ENCODE data around the gene SEPTIN3.

DNA sequence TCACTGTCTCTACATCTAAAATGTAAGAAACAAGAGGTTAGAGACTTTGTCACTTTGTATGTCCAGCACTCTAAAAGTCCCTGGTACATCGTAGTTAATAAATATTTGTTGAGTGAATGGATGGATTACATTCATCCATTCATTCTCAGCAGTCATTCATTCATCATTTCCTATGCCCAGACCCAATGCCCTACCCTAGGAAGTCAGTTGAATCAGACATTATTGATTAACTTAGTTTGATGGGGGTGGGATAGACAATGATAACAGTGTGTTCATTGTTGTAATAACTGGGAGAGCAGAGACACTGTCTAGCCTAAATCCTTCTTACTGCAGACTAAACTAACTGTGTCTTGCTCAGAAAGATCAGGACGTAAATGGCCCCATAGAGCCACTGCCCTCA, 21.1 kb upstream of the SEPTIN3 start:
- no peak for TF ChIP-seq POLR2A (IDR thresholded peaks at IDR 0.05)
- TF ChIP-seq, protein P1, sequence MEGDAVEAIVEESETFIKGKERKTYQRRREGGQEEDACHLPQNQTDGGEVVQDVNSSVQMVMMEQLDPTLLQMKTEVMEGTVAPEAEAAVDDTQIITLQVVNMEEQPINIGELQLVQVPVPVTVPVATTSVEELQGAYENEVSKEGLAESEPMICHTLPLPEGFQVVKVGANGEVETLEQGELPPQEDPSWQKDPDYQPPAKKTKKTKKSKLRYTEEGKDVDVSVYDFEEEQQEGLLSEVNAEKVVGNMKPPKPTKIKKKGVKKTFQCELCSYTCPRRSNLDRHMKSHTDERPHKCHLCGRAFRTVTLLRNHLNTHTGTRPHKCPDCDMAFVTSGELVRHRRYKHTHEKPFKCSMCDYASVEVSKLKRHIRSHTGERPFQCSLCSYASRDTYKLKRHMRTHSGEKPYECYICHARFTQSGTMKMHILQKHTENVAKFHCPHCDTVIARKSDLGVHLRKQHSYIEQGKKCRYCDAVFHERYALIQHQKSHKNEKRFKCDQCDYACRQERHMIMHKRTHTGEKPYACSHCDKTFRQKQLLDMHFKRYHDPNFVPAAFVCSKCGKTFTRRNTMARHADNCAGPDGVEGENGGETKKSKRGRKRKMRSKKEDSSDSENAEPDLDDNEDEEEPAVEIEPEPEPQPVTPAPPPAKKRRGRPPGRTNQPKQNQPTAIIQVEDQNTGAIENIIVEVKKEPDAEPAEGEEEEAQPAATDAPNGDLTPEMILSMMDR (IDR thresholded peaks at IDR 0.05) = no peak
